ENCODE data around the gene ARVCF.

DNA sequence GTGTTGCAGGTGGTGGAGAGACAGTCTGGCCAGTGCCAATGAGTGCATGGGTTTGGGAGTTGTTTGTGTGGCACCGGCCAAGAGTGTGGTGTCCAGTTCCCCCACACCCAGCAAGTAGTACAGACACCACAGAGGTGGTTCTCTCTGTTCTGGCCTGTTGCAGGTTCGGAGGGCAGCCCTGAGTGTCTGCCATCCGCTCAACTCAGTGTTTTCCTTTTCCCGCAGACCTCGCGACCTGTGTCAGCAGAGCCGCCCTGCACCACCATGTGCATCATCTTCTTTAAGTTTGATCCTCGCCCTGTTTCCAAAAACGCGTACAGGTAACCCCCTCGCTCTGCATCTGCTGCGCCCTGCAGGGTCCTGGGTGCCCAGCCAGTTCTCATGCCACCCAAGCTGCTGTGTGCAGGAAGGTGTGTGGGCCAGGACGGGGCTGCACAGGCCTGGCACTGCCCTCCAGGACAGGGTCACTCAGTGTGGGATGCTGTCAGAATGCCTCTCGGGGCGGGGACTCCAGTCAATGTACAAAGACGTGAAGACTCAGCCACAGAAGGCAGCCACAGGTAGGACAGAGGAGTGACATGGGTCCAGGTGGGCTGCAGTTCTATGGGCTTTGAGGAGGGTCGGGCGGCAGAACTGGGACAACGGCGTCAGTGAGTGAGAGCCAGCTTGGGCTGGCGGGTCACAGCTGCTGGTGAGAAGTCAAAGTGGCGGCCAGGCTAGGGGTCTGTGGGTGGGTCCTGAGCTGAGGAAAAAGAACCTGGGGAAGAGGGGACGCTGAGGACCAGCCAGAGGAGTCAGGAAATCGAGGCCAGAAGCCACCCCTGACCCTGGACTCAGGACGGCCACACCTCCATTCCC is 20.1 kb upstream of the ARVCF start:
- no peak for TF ChIP-seq POLR2A (IDR thresholded peaks at IDR 0.05; ENCODE audit: low read depth, low read length)
- TF ChIP-seq, protein P1, sequence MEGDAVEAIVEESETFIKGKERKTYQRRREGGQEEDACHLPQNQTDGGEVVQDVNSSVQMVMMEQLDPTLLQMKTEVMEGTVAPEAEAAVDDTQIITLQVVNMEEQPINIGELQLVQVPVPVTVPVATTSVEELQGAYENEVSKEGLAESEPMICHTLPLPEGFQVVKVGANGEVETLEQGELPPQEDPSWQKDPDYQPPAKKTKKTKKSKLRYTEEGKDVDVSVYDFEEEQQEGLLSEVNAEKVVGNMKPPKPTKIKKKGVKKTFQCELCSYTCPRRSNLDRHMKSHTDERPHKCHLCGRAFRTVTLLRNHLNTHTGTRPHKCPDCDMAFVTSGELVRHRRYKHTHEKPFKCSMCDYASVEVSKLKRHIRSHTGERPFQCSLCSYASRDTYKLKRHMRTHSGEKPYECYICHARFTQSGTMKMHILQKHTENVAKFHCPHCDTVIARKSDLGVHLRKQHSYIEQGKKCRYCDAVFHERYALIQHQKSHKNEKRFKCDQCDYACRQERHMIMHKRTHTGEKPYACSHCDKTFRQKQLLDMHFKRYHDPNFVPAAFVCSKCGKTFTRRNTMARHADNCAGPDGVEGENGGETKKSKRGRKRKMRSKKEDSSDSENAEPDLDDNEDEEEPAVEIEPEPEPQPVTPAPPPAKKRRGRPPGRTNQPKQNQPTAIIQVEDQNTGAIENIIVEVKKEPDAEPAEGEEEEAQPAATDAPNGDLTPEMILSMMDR (IDR thresholded peaks at IDR 0.05; ENCODE audit: extremely low read depth in 1 of 2, insufficient read depth in 1 of 2, low read depth in 1 of 2, low read length in 2 of 2) = no peak
- TF ChIP-seq EZH2 (IDR thresholded peaks at IDR 0.05; ENCODE audit: borderline replicate concordance, low read depth, low read length, severe bottlenecking) = no peak
- TF ChIP-seq POLR2AphosphoS5 (IDR thresholded peaks at IDR 0.05; ENCODE audit: insufficient read depth, low read depth, low read length) = no peak
- no peak for TF ChIP-seq JUN (IDR thresholded peaks at IDR 0.05; ENCODE audit: borderline replicate concordance, insufficient read depth, insufficient read length, low read depth)
- no peak for TF ChIP-seq GATA2 (IDR thresholded peaks at IDR 0.05; ENCODE audit: insufficient read depth, insufficient read length, low read depth, low read length)
- no peak for TF ChIP-seq MAX (IDR thresholded peaks at IDR 0.05; ENCODE audit: insufficient read depth, insufficient read length)
- no peak for TF ChIP-seq FOS (IDR thresholded peaks at IDR 0.05; ENCODE audit: borderline replicate concordance, insufficient read depth, low read length)
- TF ChIP-seq MYC (IDR thresholded peaks at IDR 0.05; ENCODE audit: low read depth, low read length) = no peak

Data from endothelial cell of umbilical vein (primary cell).